Upper lobe of left lung (tissue), 6 donors: Measurements from ENCODE around the gene B3GAT1. TPM values are rescaled to one million over a fixed set of nuclear protein-coding genes. Genes with fewer than 3 reads are reported as not detected.

Experiments used
- ATAC-seq, 2 donors: fragments of 200-7000 bp; cut with Tn5 transposase; one replicate each; pipeline ENCODE4 v1.9.1; 2022; ENCODE audit warnings: mild to moderate bottlenecking in 2 of 2, moderate library complexity in 2 of 2; ENCODE audit not compliant: low FRiP score in 2 of 2
- DNase-seq, 2 donors: peaks; one replicate each; pipeline ENCODE4 v3.0.0-alpha.2; 2019 to 2020
- H3K27ac ChIP-seq, 4 donors: fragments of 200-600 bp; sonication (generic); one replicate each; pipeline ENCODE4 v1.5.1; 2016 to 2019
- H3K27me3 ChIP-seq, 4 donors: fragments of 200-600 bp; sonication (generic); one replicate each; pipeline ENCODE4 v1.5.1; 2017 to 2019
- H3K36me3 ChIP-seq, 4 donors: fragments of 200-600 bp; sonication (generic); one replicate each; pipeline ENCODE4 v1.5.1; 2016 to 2019
- H3K4me1 ChIP-seq, 4 donors: fragments of 200-600 bp; sonication (generic); one replicate each; pipeline ENCODE4 v1.5.1; 2018 to 2019
- H3K4me3 ChIP-seq, 4 donors: fragments of 200-600 bp; sonication (generic); one replicate each; pipeline ENCODE4 v1.5.1; 2017 to 2019; ENCODE audit warnings: mild to moderate bottlenecking in 2 of 4, moderate library complexity in 1 of 4
- H3K9me3 ChIP-seq, 4 donors: fragments of 200-600 bp; sonication (generic); one replicate each; pipeline ENCODE4 v1.5.1; 2018 to 2019
- EP300 ChIP-seq, 4 donors: sonication (generic); formaldehyde crosslinking; IDR thresholded peaks; one replicate each; pipeline ENCODE4 v1.5.1; 2017; ENCODE audit warnings: antibody characterized with exemption in 4 of 4, control low read depth in 2 of 4
- POLR2A ChIP-seq, 4 donors: fragments of 450-650 bp; IDR thresholded peaks; one replicate each; pipeline ENCODE4 v1.5.1; 2016 to 2017; ENCODE audit warnings: antibody characterized with exemption in 4 of 4, mild to moderate bottlenecking in 2 of 4
- POLR2AphosphoS5 ChIP-seq, 2 donors: sonication (generic); formaldehyde crosslinking; IDR thresholded peaks; one replicate each; pipeline ENCODE4 v1.5.1; 2017; ENCODE audit warnings: antibody characterized with exemption in 2 of 2
- WGBS, 2 donors: methylation state at CpG; one replicate each; pipeline ENCODE4 v1.1.5; 2017 to 2018; 5-methylcytosine and 5-hydroxymethylcytosine counted together
- total RNA-seq, 6 donors: library from RNA; depleted of rRNA in 4 of 6; stranded (reverse); fragments of >200 nt in 4 of 6; gene quantifications; one replicate each; pipeline versions ENCODE4 v1.1.0 to v1.2.1, GENCODE V29; 2016 to 2021
- TF ChIP-seq, protein P1 (sequence below), 6 experiments: fragments of 450-650 bp in 4 of 6; fragments of 200-600 bp in 2 of 6; sonication (generic) in 2 of 6; IDR thresholded peaks; one replicate each; pipeline ENCODE4 v1.5.1; 2016 to 2019; ENCODE audit warnings: antibody characterized with exemption in 6 of 6
- donor health status: DM: no; HTN: no; CAD: no; lungs with moderate emphysema.
- donor health status: DM: no; HTN: yes; CAD: no; lungs with severe emphysema.

B3GAT1 gene
- total RNA-seq, 6 donors from 2014 or later, result under 0.01 to 2.7 (median 1.2) TPM

DNA sequence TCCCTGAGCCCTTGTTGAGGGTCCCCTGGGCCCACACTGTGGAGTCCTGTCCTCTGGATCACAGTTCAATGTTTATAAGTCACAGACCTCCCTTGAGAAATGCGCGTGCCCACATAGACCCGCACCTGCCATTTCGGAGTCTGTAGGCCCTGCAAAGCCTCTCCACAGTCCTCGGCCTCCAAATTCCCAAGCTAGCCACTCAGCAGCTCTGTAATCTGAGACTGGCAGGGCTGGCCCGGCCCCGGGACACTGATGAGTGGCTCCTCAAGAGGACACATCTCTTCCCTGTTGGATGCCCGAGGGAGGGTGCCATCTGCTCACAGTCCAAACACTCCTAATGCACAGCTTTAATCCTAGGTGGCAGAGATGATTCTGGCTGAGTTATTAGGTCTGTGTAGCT lies 39.1 kb downstream of the B3GAT1 start:
- WGBS, 2 donors, result 75 to 89% methylated on average over 4 to 8 of the region's 8 CpGs
- H3K27me3 ChIP-seq, result no peaks in the 10 kb centered on the region
- H3K27ac ChIP-seq, result no peak overlapping the region
- TF ChIP-seq POLR2A (IDR thresholded peaks at IDR 0.05), result no peak
- TF ChIP-seq, protein P1, sequence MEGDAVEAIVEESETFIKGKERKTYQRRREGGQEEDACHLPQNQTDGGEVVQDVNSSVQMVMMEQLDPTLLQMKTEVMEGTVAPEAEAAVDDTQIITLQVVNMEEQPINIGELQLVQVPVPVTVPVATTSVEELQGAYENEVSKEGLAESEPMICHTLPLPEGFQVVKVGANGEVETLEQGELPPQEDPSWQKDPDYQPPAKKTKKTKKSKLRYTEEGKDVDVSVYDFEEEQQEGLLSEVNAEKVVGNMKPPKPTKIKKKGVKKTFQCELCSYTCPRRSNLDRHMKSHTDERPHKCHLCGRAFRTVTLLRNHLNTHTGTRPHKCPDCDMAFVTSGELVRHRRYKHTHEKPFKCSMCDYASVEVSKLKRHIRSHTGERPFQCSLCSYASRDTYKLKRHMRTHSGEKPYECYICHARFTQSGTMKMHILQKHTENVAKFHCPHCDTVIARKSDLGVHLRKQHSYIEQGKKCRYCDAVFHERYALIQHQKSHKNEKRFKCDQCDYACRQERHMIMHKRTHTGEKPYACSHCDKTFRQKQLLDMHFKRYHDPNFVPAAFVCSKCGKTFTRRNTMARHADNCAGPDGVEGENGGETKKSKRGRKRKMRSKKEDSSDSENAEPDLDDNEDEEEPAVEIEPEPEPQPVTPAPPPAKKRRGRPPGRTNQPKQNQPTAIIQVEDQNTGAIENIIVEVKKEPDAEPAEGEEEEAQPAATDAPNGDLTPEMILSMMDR (IDR thresholded peaks at IDR 0.05), result no peak
- no peak for TF ChIP-seq EP300 (IDR thresholded peaks at IDR 0.05)
- no peak for TF ChIP-seq POLR2AphosphoS5 (IDR thresholded peaks at IDR 0.05)
- no peak overlapping the region for H3K4me3 ChIP-seq
- no peaks in the 10 kb centered on the region for H3K9me3 ChIP-seq
- ATAC-seq, result no peak
- DNase-seq, result no peak
- H3K4me1 ChIP-seq, result no peaks in the 10 kb centered on the region
- H3K36me3 ChIP-seq, result no peaks in the 10 kb centered on the region

DNA sequence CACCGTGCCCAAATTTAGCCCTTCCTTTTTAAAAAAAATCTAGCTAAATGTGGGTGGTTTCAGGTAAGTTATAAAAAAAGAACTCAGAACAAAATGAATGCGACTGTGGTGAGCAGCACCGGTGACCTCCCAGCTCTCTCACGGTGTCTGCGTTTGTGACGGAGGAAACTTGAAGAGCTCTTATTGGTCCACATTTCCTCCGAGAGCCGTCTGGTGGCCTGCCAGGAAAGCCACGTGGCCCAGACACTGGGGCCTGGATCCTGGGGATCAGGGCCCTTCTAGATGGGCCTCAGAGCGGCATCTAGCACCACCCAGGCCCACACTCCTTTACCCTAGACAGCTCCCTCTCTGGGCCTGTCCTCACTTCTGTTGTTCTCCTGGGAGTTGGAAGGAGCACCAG lies 39.5 kb downstream of the B3GAT1 start:
- 65 to 85% methylated on average over 10 of the region's 10 CpGs for WGBS, 2 donors
- no peak overlapping the region for H3K4me3 ChIP-seq
- no peaks in the 10 kb centered on the region for H3K27me3 ChIP-seq
- DNase-seq (no peak), ATAC-seq (no peak)
- no peak overlapping the region for H3K27ac ChIP-seq
- TF ChIP-seq POLR2AphosphoS5 (IDR thresholded peaks at IDR 0.05) (no peak), POLR2A (IDR thresholded peaks at IDR 0.05) (no peak), EP300 (IDR thresholded peaks at IDR 0.05) (no peak)
- TF ChIP-seq, protein P1 (IDR thresholded peaks at IDR 0.05), result no peak
- H3K36me3 ChIP-seq, result no peaks in the 10 kb centered on the region
- H3K4me1 ChIP-seq, result no peaks in the 10 kb centered on the region
- no peaks in the 10 kb centered on the region for H3K9me3 ChIP-seq

DNA sequence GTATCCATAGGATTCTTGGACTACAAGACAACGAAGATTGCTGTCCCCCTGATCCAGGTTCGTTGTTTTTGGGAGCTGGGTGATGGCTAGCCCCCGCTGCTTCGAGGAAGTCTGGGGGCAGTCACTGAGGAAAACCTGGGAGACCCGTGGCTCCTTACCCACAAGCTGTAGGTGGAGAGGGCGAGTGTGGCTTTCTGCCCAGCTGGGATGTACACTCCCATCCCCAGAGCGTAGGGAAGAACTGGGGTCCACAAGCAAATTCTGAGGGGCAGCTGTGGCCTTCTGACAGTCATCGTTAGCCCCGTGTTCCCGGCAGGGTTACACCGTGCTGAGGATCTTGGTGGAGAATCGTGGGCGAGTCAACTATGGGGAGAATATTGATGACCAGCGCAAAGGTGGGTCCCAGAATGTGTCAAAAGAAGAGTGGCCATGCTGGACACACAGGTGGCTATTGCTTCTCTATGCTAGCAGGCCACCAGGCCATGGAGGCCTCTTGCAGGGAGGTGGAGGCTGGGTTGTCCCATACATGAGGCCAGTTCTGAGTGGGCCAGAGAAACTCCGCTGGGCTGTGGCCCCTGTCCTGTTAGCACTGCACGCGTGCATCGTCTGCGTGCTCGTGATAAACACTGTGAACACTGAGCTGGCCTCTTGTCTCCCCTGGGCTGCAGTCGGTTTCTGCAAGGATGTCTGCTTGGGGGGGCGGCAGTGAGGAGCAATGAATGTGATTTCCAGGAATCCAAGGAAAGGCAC lies 40.4 kb downstream of the B3GAT1 start:
- Histone ChIP-seq H3K9me3 (no peaks in the 10 kb centered on the region), H3K4me3 (no peak overlapping the region), H3K27me3 (no peaks in the 10 kb centered on the region), H3K36me3 (no peaks in the 10 kb centered on the region), H3K4me1 (no peaks in the 10 kb centered on the region), H3K27ac (no peak overlapping the region)
- DNase-seq, result no peak
- ATAC-seq, result no peak
- TF ChIP-seq EP300 (IDR thresholded peaks at IDR 0.05) (no peak), POLR2A (IDR thresholded peaks at IDR 0.05) (no peak)
- WGBS, 2 donors, result 86 to 91% methylated on average over 12 to 22 of the region's 22 CpGs

DNA sequence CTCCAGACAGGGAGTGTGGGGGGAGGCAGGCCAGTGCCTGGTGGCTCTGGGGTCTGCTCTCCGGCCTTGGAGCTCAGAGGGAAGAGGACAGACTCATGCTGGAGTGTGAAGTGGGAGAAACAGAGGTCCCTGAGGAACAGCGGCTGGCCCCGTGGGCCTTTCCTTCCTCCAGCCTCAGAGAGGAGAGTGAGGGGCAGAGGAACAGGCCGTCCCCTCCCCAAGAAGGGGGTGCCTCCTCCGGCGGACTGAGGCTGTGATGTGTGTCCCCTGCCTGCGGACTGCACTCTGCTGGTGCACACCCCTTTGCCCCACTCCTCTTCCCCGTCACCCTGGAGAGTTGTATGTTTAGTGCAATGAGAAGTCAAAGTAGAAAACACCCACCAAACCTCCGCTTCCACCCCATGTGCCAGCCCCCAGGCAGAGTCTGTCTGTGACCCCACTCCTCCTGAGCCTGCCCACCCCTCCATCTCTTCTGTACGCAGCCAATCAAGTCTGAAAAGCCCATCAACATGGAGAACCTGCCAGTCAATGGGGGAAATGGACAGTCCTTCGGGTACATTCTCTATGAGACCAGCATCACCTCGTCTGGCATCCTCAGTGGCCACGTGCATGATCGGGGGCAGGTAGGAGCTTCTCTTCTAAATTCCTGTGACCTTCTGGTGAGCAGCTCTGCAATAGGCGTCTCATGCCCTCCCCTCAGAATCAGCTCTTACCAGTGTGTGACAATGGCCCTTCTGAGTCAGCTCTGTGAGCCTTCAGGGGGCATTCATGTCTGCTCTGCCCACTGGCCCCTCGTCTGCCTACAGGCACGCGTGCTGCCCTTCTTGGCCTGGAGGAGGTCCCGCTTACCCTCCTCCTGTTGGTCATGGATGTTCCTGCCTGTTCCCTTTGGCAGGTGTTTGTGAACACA lies 41.3 kb downstream of the B3GAT1 start:
- Histone ChIP-seq H3K27me3 (no peaks in the 10 kb centered on the region), H3K4me3 (no peak overlapping the region), H3K9me3 (no peaks in the 10 kb centered on the region), H3K4me1 (no peaks in the 10 kb centered on the region), H3K36me3 (no peaks in the 10 kb centered on the region), H3K27ac (no peak overlapping the region)
- ATAC-seq (no peak), DNase-seq (no peak)
- 89 to 90% methylated on average over 10 to 19 of the region's 19 CpGs for WGBS, 2 donors
- TF ChIP-seq POLR2A (IDR thresholded peaks at IDR 0.05) (no peak), EP300 (IDR thresholded peaks at IDR 0.05) (no peak), POLR2AphosphoS5 (IDR thresholded peaks at IDR 0.05) (no peak)
- TF ChIP-seq, protein P1 (IDR thresholded peaks at IDR 0.05), result no peak
